HEK293 (cell line): ENCODE results near the gene ABR.

Experiments
- ATF2 ChIP-seq: fragments of 450-650 bp; formaldehyde crosslinking; IDR thresholded peaks from 2 replicates; pipeline ENCODE4 v1.5.1; 2016; ENCODE audit warnings: missing biosample characterization, missing genetic modification characterization, low read depth
- GLI4 ChIP-seq: fragments of 450-650 bp; formaldehyde crosslinking; IDR thresholded peaks from 2 replicates; pipeline ENCODE4 v1.5.1; 2016; ENCODE audit warnings: missing biosample characterization, missing genetic modification characterization
- GLIS1 ChIP-seq: fragments of 450-650 bp; formaldehyde crosslinking; IDR thresholded peaks from 2 replicates; pipeline ENCODE4 v1.5.1; 2016; ENCODE audit warnings: missing biosample characterization, missing genetic modification characterization
- HOXC10 ChIP-seq: sonication (generic); formaldehyde crosslinking; IDR thresholded peaks from 2 replicates; pipeline ENCODE4 v1.8.1; 2023; ENCODE audit warnings: mild to moderate bottlenecking, missing genetic modification reagents
- IKZF3 ChIP-seq: fragments of 450-650 bp; IDR thresholded peaks from 2 replicates; pipeline ENCODE4 v1.5.0; 2018; ENCODE audit warnings: missing biosample characterization, mild to moderate bottlenecking, missing genetic modification characterization, moderate library complexity
- KLF16 ChIP-seq: fragments of 450-650 bp; formaldehyde crosslinking; IDR thresholded peaks from 2 replicates; pipeline ENCODE4 v1.5.1; 2017; ENCODE audit warnings: missing biosample characterization, missing genetic modification characterization
- KLF17 ChIP-seq: fragments of 450-650 bp; formaldehyde crosslinking; IDR thresholded peaks from 2 replicates; pipeline ENCODE4 v1.5.1; 2016; ENCODE audit warnings: missing biosample characterization, missing genetic modification characterization
- OSR2 ChIP-seq: fragments of 450-650 bp; formaldehyde crosslinking; IDR thresholded peaks from 2 replicates; pipeline ENCODE4 v1.5.1; 2016; ENCODE audit warnings: missing biosample characterization, missing genetic modification characterization
- PRDM1 ChIP-seq: fragments of 450-650 bp; formaldehyde crosslinking; IDR thresholded peaks from 2 replicates; pipeline ENCODE4; 2016; ENCODE audit warnings: missing biosample characterization, missing genetic modification characterization
- SALL2 ChIP-seq: fragments of 450-650 bp; formaldehyde crosslinking; IDR thresholded peaks from 2 replicates; pipeline ENCODE4 v1.5.0; 2017; ENCODE audit warnings: missing biosample characterization, mild to moderate bottlenecking, missing genetic modification characterization, borderline replicate concordance
- ZBTB26 ChIP-seq: fragments of 450-650 bp; formaldehyde crosslinking; optimal IDR thresholded peaks from 2 replicates; pipeline ENCODE3; 2016; ENCODE audit warnings: missing biosample characterization, mild to moderate bottlenecking, missing genetic modification characterization
- ZFHX2 ChIP-seq: fragments of 450-650 bp; formaldehyde crosslinking; conservative IDR thresholded peaks from 2 replicates; pipeline ENCODE4 v1.5.1; 2016; ENCODE audit warnings: missing biosample characterization, missing genetic modification characterization
- ZNF121 ChIP-seq: fragments of 450-650 bp; formaldehyde crosslinking; IDR thresholded peaks from 2 replicates; pipeline ENCODE4 v1.5.1; 2016; ENCODE audit warnings: missing biosample characterization, missing genetic modification characterization
- ZNF146 ChIP-seq: fragments of 450-650 bp; formaldehyde crosslinking; IDR thresholded peaks from 2 replicates; pipeline ENCODE4 v1.5.1; 2016; ENCODE audit warnings: missing biosample characterization, missing genetic modification characterization
- ZNF157 ChIP-seq: fragments of 450-650 bp; formaldehyde crosslinking; IDR thresholded peaks from 2 replicates; pipeline ENCODE4 v1.5.1; 2016; ENCODE audit warnings: missing biosample characterization, missing genetic modification characterization
- ZNF169 ChIP-seq: fragments of 450-650 bp; formaldehyde crosslinking; IDR thresholded peaks from 2 replicates; pipeline ENCODE4 v1.5.1; 2016; ENCODE audit warnings: missing biosample characterization, missing genetic modification characterization
- ZNF174 ChIP-seq: fragments of 450-650 bp; formaldehyde crosslinking; IDR thresholded peaks from 2 replicates; pipeline ENCODE4 v1.5.0; 2017; ENCODE audit warnings: missing biosample characterization, mild to moderate bottlenecking, missing genetic modification characterization
- ZNF19 ChIP-seq: fragments of 450-650 bp; formaldehyde crosslinking; IDR thresholded peaks from 2 replicates; pipeline ENCODE4; 2016; ENCODE audit warnings: missing biosample characterization, missing genetic modification characterization, low read depth
- ZNF214 ChIP-seq: fragments of 450-650 bp; formaldehyde crosslinking; IDR thresholded peaks from 2 replicates; pipeline ENCODE4 v1.5.1; 2017; ENCODE audit warnings: missing biosample characterization, mild to moderate bottlenecking, missing genetic modification characterization, borderline replicate concordance
- ZNF23 ChIP-seq: fragments of 450-650 bp; formaldehyde crosslinking; IDR thresholded peaks from 2 replicates; pipeline ENCODE4 v1.5.1; 2016; ENCODE audit warnings: missing biosample characterization, missing genetic modification characterization, borderline replicate concordance
- ZNF248 ChIP-seq: fragments of 450-650 bp; formaldehyde crosslinking; IDR thresholded peaks from 2 replicates; pipeline ENCODE4 v1.5.1; 2017; ENCODE audit warnings: missing biosample characterization, missing genetic modification characterization
- ZNF26 ChIP-seq: fragments of 450-650 bp; formaldehyde crosslinking; IDR thresholded peaks from 2 replicates; pipeline ENCODE4 v1.5.1; 2016; ENCODE audit warnings: missing biosample characterization, missing genetic modification characterization
- ZNF280C ChIP-seq: fragments of 450-650 bp; formaldehyde crosslinking; IDR thresholded peaks from 2 replicates; pipeline ENCODE4 v1.5.1; 2016; ENCODE audit warnings: missing biosample characterization, missing genetic modification characterization
- ZNF341 ChIP-seq: fragments of 450-650 bp; formaldehyde crosslinking; IDR thresholded peaks from 2 replicates; pipeline ENCODE4; 2016; ENCODE audit warnings: low read depth, missing biosample characterization, missing genetic modification characterization
- ZNF433 ChIP-seq: fragments of 450-650 bp; formaldehyde crosslinking; IDR thresholded peaks from 2 replicates; pipeline ENCODE4 v1.5.1; 2016; ENCODE audit warnings: missing biosample characterization, missing genetic modification characterization, low read depth
- ZNF449 ChIP-seq: fragments of 450-650 bp; formaldehyde crosslinking; IDR thresholded peaks from 2 replicates; pipeline ENCODE4 v1.5.1; 2017; ENCODE audit warnings: missing biosample characterization, mild to moderate bottlenecking, missing genetic modification characterization, moderate library complexity
- ZNF596 ChIP-seq: fragments of 450-650 bp; IDR thresholded peaks from 2 replicates; pipeline ENCODE4 v1.5.0; 2018; ENCODE audit warnings: missing biosample characterization, mild to moderate bottlenecking, missing genetic modification characterization, moderate library complexity
- ZNF707 ChIP-seq: fragments of 450-650 bp; formaldehyde crosslinking; IDR thresholded peaks from 2 replicates; pipeline ENCODE4 v1.5.1; 2016; ENCODE audit warnings: missing biosample characterization, missing genetic modification characterization
- ZNF785 ChIP-seq: fragments of 450-650 bp; formaldehyde crosslinking; IDR thresholded peaks from 2 replicates; pipeline ENCODE4 v1.5.1; 2016; ENCODE audit warnings: missing biosample characterization, missing genetic modification characterization
- ZNF830 ChIP-seq: fragments of 450-650 bp; IDR thresholded peaks from 2 replicates; pipeline ENCODE4 v1.5.0; 2018; ENCODE audit warnings: missing biosample characterization, missing genetic modification characterization, low read depth, mild to moderate bottlenecking, moderate library complexity
- ZSCAN18 ChIP-seq: fragments of 450-650 bp; formaldehyde crosslinking; IDR thresholded peaks from 2 replicates; pipeline ENCODE4 v1.5.1; 2016; ENCODE audit warnings: missing biosample characterization, missing genetic modification characterization

The ABR gene

GRCh38 chr17:1229349-1229899 is 49.6 kb upstream of the ABR start (continued):
- TF ChIP-seq KLF17 (tag by site-specific recombination) (0 out of 2 replicates have a peak, but pooled peaks have one; percentile 19), ZNF174 (no peak), ZNF157 (tag by site-specific recombination) (no peak), ZNF830 (no peak), ZNF248 (tag by site-specific recombination) (no peak), ZNF785 (tag by site-specific recombination) (no peak), ZNF449 (no peak), ZNF121 (no peak), ZNF707 (tag by site-specific recombination) (no peak), ZNF596 (tag by site-specific recombination) (no peak), ZFHX2 (tag by site-specific recombination) (peak; percentile 88), GLI4 (no peak), ZSCAN18 (tag by site-specific recombination) (no peak), ATF2 (tag by site-specific recombination) (no peak), ZNF280C (tag by site-specific recombination) (no peak), OSR2 (tag by site-specific recombination) (no peak), ZNF26 (no peak), HOXC10 (CRISPR knock-in tag) (no peak), ZNF169 (tag by site-specific recombination) (no peak), PRDM1 (tag by site-specific recombination) (peak; percentile 19; the same call in 1 of the 2 replicates), ZNF433 (tag by site-specific recombination) (no peak), ZNF23 (tag by site-specific recombination) (no peak), ZNF19 (tag by site-specific recombination) (no peak), ZNF341 (tag by site-specific recombination) (peak; percentile 73), ZNF214 (tag by site-specific recombination) (no peak), GLIS1 (tag by site-specific recombination) (peak; percentile 65), IKZF3 (tag by site-specific recombination) (peak; percentile 80), ZNF146 (tag by site-specific recombination) (no peak), KLF16 (no peak), SALL2 (tag by site-specific recombination) (no peak), ZBTB26 (peak; percentile 87)
